ENCODE measurements around the gene CELF2.

GRCh38 chr10:11169976-11170375 lies 152.3 kb downstream of the CELF2 start:
- no peak for TF ChIP-seq EP300 (IDR thresholded peaks at IDR 0.05)
- no peak for TF ChIP-seq CTCF (IDR thresholded peaks at IDR 0.05)
- TF ChIP-seq POLR2A (IDR thresholded peaks at IDR 0.05): no peak
- peak in 1 of 2 donors; percentile 13 for TF ChIP-seq POLR2AphosphoS5 (IDR thresholded peaks at IDR 0.05)
